Left ventricle myocardium superior (tissue), 1 donor: ENCODE data around the gene MSX1. TPM values are rescaled to one million over a fixed set of nuclear protein-coding genes. Genes with fewer than 3 reads are reported as not detected.

Experiments
- ATAC-seq: fragments of 200-7000 bp; cut with Tn5 transposase; one replicate; pipeline ENCODE4 v1.9.1; 2020; ENCODE audit warnings: mild to moderate bottlenecking, moderate library complexity
- DNase-seq: peaks from one replicate; pipeline ENCODE4 v3.0.0-alpha.2; 2020
- intact Hi-C: fragments of 100-400 bp; cut with micrococcal nuclease; formaldehyde crosslinking; loops from one replicate; pipeline ENCODE4 v1.11.0; 2022
- total RNA-seq: library from RNA; stranded (reverse); fragmentation: NEBNext Ultra II Directional; extraction: Animal tissue kit (Norgen Biotek cat#: 25700); gene quantifications from one replicate; pipeline ENCODE4 v1.2.1, GENCODE V29; 2021
- donor health status: DM: no; HTN: yes; CAD: no; lungs with severe emphysema.

The MSX1 gene
- total RNA-seq, 1 donor from 2014 or later: 4.1 TPM

GRCh38 chr4:4867375-4868039 is 8.0 kb downstream of the MSX1 start:
- DNase-seq: no peak
- ATAC-seq: peak; percentile 22
- intact Hi-C loops: no loop called here

- DNase-seq (no peak), ATAC-seq (no peak)
- intact Hi-C loops: no loop called here
Observed at GRCh38 chr4:4868040-4868757, 8.7 kb downstream of the MSX1 start.

- no peak for DNase-seq
- ATAC-seq: no peak
- intact Hi-C loops: no loop called here
Observed at GRCh38 chr4:4868758-4869723, 9.6 kb downstream of the MSX1 start.

- no peak for ATAC-seq
- intact Hi-C loops: no loop called here
- no peak for DNase-seq
Observed at GRCh38 chr4:4869731-4870571, 10.5 kb downstream of the MSX1 start.

GRCh38 chr4:4870576-4871241 is 11.2 kb downstream of the MSX1 start:
- DNase-seq (no peak), ATAC-seq (no peak)
- intact Hi-C loops: no loop called here

- intact Hi-C loops: no loop called here
- DNase-seq (no peak), ATAC-seq (no peak)
Observed at GRCh38 chr4:4871242-4871572, 11.7 kb downstream of the MSX1 start.

GRCh38 chr4:4871573-4872313 is 12.3 kb downstream of the MSX1 start:
- DNase-seq: no peak
- intact Hi-C loops: no loop called here
- no peak for ATAC-seq

- intact Hi-C loops: no loop called here
- no peak for ATAC-seq
Observed at GRCh38 chr4:4872314-4872903, 12.9 kb downstream of the MSX1 start.

GRCh38 chr4:4873203-4873602 is 13.7 kb downstream of the MSX1 start:
- DNase-seq: no peak
- intact Hi-C loops: no loop called here
- no peak for ATAC-seq

More at GRCh38 chr4:4872314-4872903, 12.9 kb downstream of the MSX1 start:
- DNase-seq: no peak

- no peak for DNase-seq
- intact Hi-C loops: no loop called here
- ATAC-seq: no peak
Observed at GRCh38 chr4:4874254-4874653, 14.8 kb downstream of the MSX1 start.

- intact Hi-C loops: no loop called here
- no peak for DNase-seq
- no peak for ATAC-seq
Observed at GRCh38 chr4:4875147-4875546, 15.7 kb downstream of the MSX1 start.

GRCh38 chr4:4875611-4876010 is 16.1 kb downstream of the MSX1 start:
- no peak for ATAC-seq
- intact Hi-C loops: no loop called here
- DNase-seq: no peak

- DNase-seq (no peak), ATAC-seq (no peak)
- intact Hi-C loops: no loop called here
Observed at GRCh38 chr4:4876945-4877661, 17.6 kb downstream of the MSX1 start.

- intact Hi-C loops: no loop called here
- no peak for DNase-seq
- ATAC-seq: no peak
Observed at GRCh38 chr4:4880492-4880891, 21.0 kb downstream of the MSX1 start.

GRCh38 chr4:4881432-4881831 is 22.0 kb downstream of the MSX1 start:
- intact Hi-C loops: no loop called here
- no peak for ATAC-seq
- DNase-seq: no peak

GRCh38 chr4:4884611-4885010 is 25.1 kb downstream of the MSX1 start:
- DNase-seq (no peak), ATAC-seq (no peak)
- intact Hi-C loops: no loop called here

- intact Hi-C loops: no loop called here
- DNase-seq: no peak
- no peak for ATAC-seq
Observed at GRCh38 chr4:4887426-4887825, 28.0 kb downstream of the MSX1 start.
